ENCODE measurements around the gene POC1B. TPM values are rescaled to one million over a fixed set of nuclear protein-coding genes. Genes with fewer than 3 reads are reported as not detected.

POC1B gene
- total RNA-seq, 3 donors from 2014 or later: 16.0 to 30.4 (median 27.9) TPM

- Histone ChIP-seq H3K27ac (no peak overlapping the region), H3K4me3 (no peak overlapping the region), H3K36me3 (no peaks in the 10 kb centered on the region), H3K9me3 (no peaks in the 10 kb centered on the region), H3K4me1 (no peaks in the 10 kb centered on the region), H3K27me3 (no peaks in the 10 kb centered on the region)
- no peak for TF ChIP-seq POLR2A (IDR thresholded peaks at IDR 0.05)
- DNase-seq (ENCODE audit: low spot score in 2 of 2): no peak
- intact Hi-C loops (cut with DNase I; ENCODE audit: low total_unique reads): no loop called here
Observed at GRCh38 chr12:89424389-89424788, 101.5 kb downstream of the POC1B start.

- intact Hi-C loops (cut with DNase I; ENCODE audit: low total_unique reads): no loop called here
- no peak overlapping the region for H3K4me3 ChIP-seq
- H3K36me3 ChIP-seq: no peaks in the 10 kb centered on the region
Observed at GRCh38 chr12:89421092-89421835, 104.6 kb downstream of the POC1B start.

GRCh38 chr12:89418228-89418910 is 107.5 kb downstream of the POC1B start:
- Histone ChIP-seq H3K27ac (no peak overlapping the region), H3K36me3 (no peaks in the 10 kb centered on the region), H3K4me1 (no peaks in the 10 kb centered on the region), H3K4me3 (no peak overlapping the region), H3K9me3 (no peaks in the 10 kb centered on the region), H3K27me3 (no peaks in the 10 kb centered on the region)
- no peak for TF ChIP-seq POLR2AphosphoS5 (IDR thresholded peaks at IDR 0.05)
- TF ChIP-seq POLR2A (IDR thresholded peaks at IDR 0.05): no peak
- no peak for TF ChIP-seq CTCF (IDR thresholded peaks at IDR 0.05)
- intact Hi-C loops (cut with DNase I; ENCODE audit: low total_unique reads): no loop called here
- DNase-seq (ENCODE audit: low spot score in 2 of 2): no peak

More at GRCh38 chr12:89421092-89421835, 104.6 kb downstream of the POC1B start:
- TF ChIP-seq CTCF (IDR thresholded peaks at IDR 0.05) (peak in 1 of 3 donors; percentile 20), POLR2A (IDR thresholded peaks at IDR 0.05) (no peak), POLR2AphosphoS5 (IDR thresholded peaks at IDR 0.05) (no peak)
- Histone ChIP-seq H3K27me3 (no peaks in the 10 kb centered on the region), H3K4me1 (no peaks in the 10 kb centered on the region), H3K9me3 (no peaks in the 10 kb centered on the region), H3K27ac (no peak overlapping the region)
- DNase-seq (ENCODE audit: low spot score in 2 of 2): no peak

- intact Hi-C loops (cut with DNase I; ENCODE audit: low total_unique reads): no loop called here
- H3K4me1 ChIP-seq: no peaks in the 10 kb centered on the region
- DNase-seq (ENCODE audit: low spot score in 2 of 2): no peak
- H3K27ac ChIP-seq: peak overlapping the region; percentile 18 to 29
- H3K4me3 ChIP-seq: no peak overlapping the region
- H3K27me3 ChIP-seq: no peaks in the 10 kb centered on the region
- no peaks in the 10 kb centered on the region for H3K36me3 ChIP-seq
- no peaks in the 10 kb centered on the region for H3K9me3 ChIP-seq
- TF ChIP-seq POLR2AphosphoS5 (IDR thresholded peaks at IDR 0.05) (no peak), POLR2A (IDR thresholded peaks at IDR 0.05) (no peak), CTCF (IDR thresholded peaks at IDR 0.05) (no peak)
Observed at GRCh38 chr12:89417246-89417977, 108.4 kb downstream of the POC1B start.

- H3K4me1 ChIP-seq: no peaks in the 10 kb centered on the region
- TF ChIP-seq POLR2AphosphoS5 (IDR thresholded peaks at IDR 0.05) (no peak), POLR2A (IDR thresholded peaks at IDR 0.05) (no peak), CTCF (IDR thresholded peaks at IDR 0.05) (no peak)
- H3K36me3 ChIP-seq: no peaks in the 10 kb centered on the region
- no peaks in the 10 kb centered on the region for H3K9me3 ChIP-seq
- no peak for DNase-seq (ENCODE audit: low spot score in 2 of 2)
- H3K27me3 ChIP-seq: no peaks in the 10 kb centered on the region
- H3K27ac ChIP-seq: no peak overlapping the region
- intact Hi-C loops (cut with DNase I; ENCODE audit: low total_unique reads): no loop called here
- H3K4me3 ChIP-seq: no peak overlapping the region
Observed at GRCh38 chr12:89416049-89416792, 109.6 kb downstream of the POC1B start.
